ENCODE measurements around the gene METTL8. TPM values are rescaled to one million over a fixed set of nuclear protein-coding genes. Genes with fewer than 3 reads are reported as not detected.
A peak's percentile ranks its signal among the peaks of the same experiment; 100 is the strongest.

METTL8 gene
- total RNA-seq, 2 donors from 2014 or later: 7.6 to 16.3 TPM

DNA sequence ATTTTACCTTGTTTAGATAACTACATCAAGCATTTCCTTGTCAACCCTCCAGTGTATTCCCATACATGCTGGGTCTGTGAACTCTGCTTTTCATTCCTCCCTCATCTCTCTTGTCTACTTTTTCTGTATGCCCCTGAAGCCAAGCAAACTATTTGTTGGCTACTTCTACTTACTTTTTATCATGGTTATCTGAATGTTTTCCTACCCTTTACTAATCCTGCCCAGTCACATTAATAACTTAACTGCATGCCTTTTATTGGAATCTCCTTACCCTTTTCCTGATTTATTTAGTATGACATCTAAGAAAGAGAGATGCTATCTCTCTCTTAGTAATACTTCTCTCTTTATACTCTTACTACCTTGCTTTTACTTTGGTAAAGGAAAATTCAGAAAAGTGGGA lies 17.3 kb upstream of the METTL8 start:
- no peaks in the 10 kb centered on the region for H3K27me3 ChIP-seq
- H3K27ac ChIP-seq: no peak overlapping the region
- no peaks in the 10 kb centered on the region for H3K9me3 ChIP-seq
- TF ChIP-seq, protein P1, sequence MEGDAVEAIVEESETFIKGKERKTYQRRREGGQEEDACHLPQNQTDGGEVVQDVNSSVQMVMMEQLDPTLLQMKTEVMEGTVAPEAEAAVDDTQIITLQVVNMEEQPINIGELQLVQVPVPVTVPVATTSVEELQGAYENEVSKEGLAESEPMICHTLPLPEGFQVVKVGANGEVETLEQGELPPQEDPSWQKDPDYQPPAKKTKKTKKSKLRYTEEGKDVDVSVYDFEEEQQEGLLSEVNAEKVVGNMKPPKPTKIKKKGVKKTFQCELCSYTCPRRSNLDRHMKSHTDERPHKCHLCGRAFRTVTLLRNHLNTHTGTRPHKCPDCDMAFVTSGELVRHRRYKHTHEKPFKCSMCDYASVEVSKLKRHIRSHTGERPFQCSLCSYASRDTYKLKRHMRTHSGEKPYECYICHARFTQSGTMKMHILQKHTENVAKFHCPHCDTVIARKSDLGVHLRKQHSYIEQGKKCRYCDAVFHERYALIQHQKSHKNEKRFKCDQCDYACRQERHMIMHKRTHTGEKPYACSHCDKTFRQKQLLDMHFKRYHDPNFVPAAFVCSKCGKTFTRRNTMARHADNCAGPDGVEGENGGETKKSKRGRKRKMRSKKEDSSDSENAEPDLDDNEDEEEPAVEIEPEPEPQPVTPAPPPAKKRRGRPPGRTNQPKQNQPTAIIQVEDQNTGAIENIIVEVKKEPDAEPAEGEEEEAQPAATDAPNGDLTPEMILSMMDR (IDR thresholded peaks at IDR 0.05): no peak
- no peak overlapping the region for H3K4me3 ChIP-seq
- H3K36me3 ChIP-seq: peaks cover 51% of the 10 kb centered on the region
- H3K4me1 ChIP-seq: no peaks in the 10 kb centered on the region
- no peak for DNase-seq (ENCODE audit: low spot score)

DNA sequence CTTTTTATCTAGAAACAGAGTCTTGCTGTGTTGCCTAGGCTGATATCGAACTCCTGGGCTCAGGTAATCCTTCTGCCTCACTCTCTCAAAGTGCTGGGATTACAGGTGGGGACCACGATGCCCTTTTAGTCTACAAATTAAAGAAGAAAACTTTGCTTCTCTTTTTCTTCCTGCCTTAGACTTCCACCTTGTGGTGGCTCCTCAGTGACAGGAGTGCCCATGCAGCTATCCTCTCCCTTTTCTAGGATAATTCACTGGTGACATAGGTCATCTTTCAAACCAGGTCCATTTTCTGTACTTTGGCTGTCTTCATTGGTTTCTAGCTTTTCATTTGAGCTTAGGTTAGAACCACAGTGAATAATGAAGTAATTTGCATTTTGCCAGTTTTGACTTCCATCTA lies 13.9 kb upstream of the METTL8 start:
- Histone ChIP-seq H3K36me3 (peaks cover 53% of the 10 kb centered on the region), H3K27ac (no peak overlapping the region), H3K4me3 (no peak overlapping the region), H3K4me1 (no peaks in the 10 kb centered on the region), H3K27me3 (no peaks in the 10 kb centered on the region), H3K9me3 (no peaks in the 10 kb centered on the region)
- DNase-seq (ENCODE audit: low spot score): no peak
- TF ChIP-seq, protein P1 (IDR thresholded peaks at IDR 0.05): no peak

DNA sequence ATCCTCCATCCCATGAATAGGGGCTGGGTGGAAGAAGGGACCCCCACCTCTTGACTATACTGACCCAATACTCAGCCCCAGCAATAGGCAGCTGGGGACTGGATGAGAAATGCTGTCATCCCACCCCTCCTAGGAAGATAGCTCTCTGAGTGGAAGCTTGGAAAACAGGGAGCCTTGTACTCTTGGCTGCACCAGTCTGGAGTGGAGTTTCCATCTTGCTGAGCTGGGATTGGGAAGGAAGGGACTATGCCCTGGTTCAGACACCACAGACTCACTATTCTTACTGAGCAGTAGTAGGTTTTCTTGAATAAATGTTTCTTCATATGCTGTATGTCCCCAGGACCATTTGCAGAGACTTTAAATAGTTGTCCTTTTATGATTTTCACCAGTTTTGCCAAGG lies 7.7 kb upstream of the METTL8 start:
- H3K4me3 ChIP-seq: no peak overlapping the region
- H3K9me3 ChIP-seq: no peaks in the 10 kb centered on the region
- H3K4me1 ChIP-seq: no peaks in the 10 kb centered on the region
- H3K27ac ChIP-seq: no peak overlapping the region
- peaks cover 29% of the 10 kb centered on the region for H3K36me3 ChIP-seq
- H3K27me3 ChIP-seq: no peaks in the 10 kb centered on the region
- DNase-seq (ENCODE audit: low spot score): no peak
- TF ChIP-seq, protein P1 (IDR thresholded peaks at IDR 0.05): no peak

DNA sequence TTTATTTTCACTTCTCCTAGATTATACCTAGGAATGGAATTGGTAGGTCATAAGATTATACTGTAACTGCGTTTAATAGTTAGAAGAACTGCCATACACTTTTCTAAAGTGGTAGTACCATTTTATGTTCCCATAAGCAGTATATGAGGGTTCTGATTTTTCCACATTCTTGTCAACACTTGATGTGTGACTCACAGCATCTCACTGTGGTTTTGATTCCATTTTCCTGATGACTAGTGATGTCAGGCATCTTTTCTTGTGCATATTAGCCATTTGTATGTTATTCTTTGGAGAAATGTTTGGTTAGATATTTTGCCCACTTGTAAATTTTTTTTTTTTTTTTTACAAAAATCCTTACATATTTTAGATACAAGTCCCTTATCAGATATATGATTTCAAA lies 2.5 kb upstream of the METTL8 start:
- Histone ChIP-seq H3K4me1 (peaks cover 0 to 10% of the 10 kb centered on the region in 2 donors), H3K9me3 (no peaks in the 10 kb centered on the region), H3K27ac (no peak overlapping the region), H3K36me3 (peaks cover 15% of the 10 kb centered on the region), H3K4me3 (no peak overlapping the region), H3K27me3 (no peaks in the 10 kb centered on the region)
- DNase-seq (ENCODE audit: low spot score): no peak
- TF ChIP-seq, protein P1 (IDR thresholded peaks at IDR 0.05): no peak

DNA sequence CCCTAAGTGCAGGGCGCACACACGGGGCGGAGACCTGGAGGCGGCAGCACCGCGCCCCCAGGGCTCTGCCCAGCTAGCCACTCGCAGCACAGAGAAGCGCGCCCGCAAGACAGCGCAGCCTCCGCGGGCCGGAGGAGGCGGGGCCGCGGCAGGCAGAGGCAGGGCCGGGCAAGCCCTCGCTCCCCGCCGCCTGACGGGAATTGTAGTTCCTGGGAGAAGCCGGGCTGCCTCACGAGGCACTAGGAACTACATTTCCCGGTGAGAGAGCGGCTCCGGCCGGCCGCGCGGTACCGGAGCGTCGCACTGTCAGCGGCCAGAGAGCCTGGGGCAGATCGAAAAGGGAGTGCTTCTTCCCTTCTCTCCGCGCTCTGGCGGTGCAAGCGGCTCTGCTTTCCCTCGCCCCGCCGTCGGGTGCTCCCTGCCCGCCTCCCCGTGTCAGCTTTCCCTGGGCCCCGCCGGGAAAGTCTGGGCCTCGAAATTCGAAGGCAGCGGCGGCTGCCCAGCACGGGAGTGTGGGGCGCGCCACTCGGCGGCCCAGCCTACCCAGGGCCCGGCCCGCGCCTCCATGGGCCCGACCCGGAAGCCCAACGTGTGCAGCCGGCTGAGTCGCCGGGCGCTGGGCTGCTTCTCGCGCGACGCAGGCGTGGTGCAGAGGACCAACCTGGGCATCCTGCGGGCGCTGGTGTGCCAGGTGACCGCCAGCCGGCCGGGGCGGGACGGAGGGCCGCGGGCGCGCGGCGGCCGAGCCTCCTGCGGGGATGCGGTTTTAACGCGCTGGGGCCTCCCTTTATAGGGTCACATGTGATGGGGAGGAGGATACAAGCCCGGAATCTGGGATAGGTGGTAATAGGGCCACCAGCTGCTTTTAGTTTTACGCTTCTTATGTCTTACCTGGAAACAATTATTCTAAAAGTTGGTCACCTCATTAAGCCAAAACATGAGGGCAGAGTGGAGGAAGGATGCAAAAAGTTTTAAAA lies 511 bp upstream of the METTL8 start, which contains the start of gene DCAF17:
Gene DCAF17, plus strand, starts transcription at position 214 of the 977 bp plus-strand sequence. Its CDS starts 352 bp downstream, at position 566.
- peak within 1 kb of the TSS; percentile 68 to 79 for H3K4me3 ChIP-seq
- H3K27me3 ChIP-seq: no peaks in the 10 kb centered on the region
- peaks cover 0 to 10% of the 10 kb centered on the region in 2 donors for H3K4me1 ChIP-seq
- H3K27ac ChIP-seq: peak within 1 kb of the TSS; percentile 95 to 96
- H3K36me3 ChIP-seq: peaks cover 7% of the 10 kb centered on the region
- TF ChIP-seq, protein P1 (IDR thresholded peaks at IDR 0.05): peak in 1 of 2 donors; percentile 61
- no peaks in the 10 kb centered on the region for H3K9me3 ChIP-seq
- peak; percentile 92 for DNase-seq (ENCODE audit: low spot score)

Measured in right atrium auricular region (tissue), 2 donors.